DMS 273 (cell line): ENCODE measurements around the gene MCTP1.
A peak's percentile ranks its signal among the peaks of the same experiment; 100 is the strongest.
"Not testable (repeated sequence)": the region's sequence is repeated elsewhere in the genome, so short reads cannot be mapped to it uniquely, and the experiment has no call there.

Experiments used
- DNase-seq: peaks from one replicate; lab custom pipeline; 2025; ENCODE audit not compliant: unreplicated experiment; lab: John Stamatoyannopoulos, UW

Gene MCTP1

GRCh38 chr5:94972268-94972667 is 312.6 kb downstream of the MCTP1 start:
- no peak for DNase-seq

GRCh38 chr5:94969174-94969573 is 315.7 kb downstream of the MCTP1 start:
- DNase-seq: peak; percentile 59

- DNase-seq: peak; percentile 88
Measured at GRCh38 chr5:94968507-94969095, 316.3 kb downstream of the MCTP1 start.

- no peak for DNase-seq
Measured at GRCh38 chr5:94967525-94967924, 317.4 kb downstream of the MCTP1 start.

GRCh38 chr5:94959279-94959678 is 325.6 kb downstream of the MCTP1 start:
- DNase-seq: not testable (repeated sequence)

- DNase-seq: no peak
Measured at GRCh38 chr5:94945656-94946055, 339.2 kb downstream of the MCTP1 start.

GRCh38 chr5:94944160-94944559 is 340.7 kb downstream of the MCTP1 start:
- DNase-seq: no peak

GRCh38 chr5:94941122-94941755 is 343.7 kb downstream of the MCTP1 start:
- no peak for DNase-seq

GRCh38 chr5:94932259-94932658 is 352.6 kb downstream of the MCTP1 start:
- no peak for DNase-seq

GRCh38 chr5:94928891-94929290 is 356.0 kb downstream of the MCTP1 start:
- DNase-seq: no peak

GRCh38 chr5:94920570-94920969 is 364.3 kb downstream of the MCTP1 start:
- no peak for DNase-seq

- no peak for DNase-seq
Measured at GRCh38 chr5:94916619-94917018, 368.3 kb downstream of the MCTP1 start.

GRCh38 chr5:94911276-94911675 is 373.6 kb downstream of the MCTP1 start:
- DNase-seq: no peak

GRCh38 chr5:94910721-94911120 is 374.2 kb downstream of the MCTP1 start:
- no peak for DNase-seq

GRCh38 chr5:94908889-94909480 is 375.9 kb downstream of the MCTP1 start:
- DNase-seq: peak; percentile 72

- DNase-seq: no peak
Measured at GRCh38 chr5:94906750-94907149, 378.1 kb downstream of the MCTP1 start.

- no peak for DNase-seq
Measured at GRCh38 chr5:94903726-94904125, 381.2 kb downstream of the MCTP1 start.

GRCh38 chr5:94901191-94901979 is 383.5 kb downstream of the MCTP1 start:
- DNase-seq: no peak

GRCh38 chr5:94900006-94900505 is 384.8 kb downstream of the MCTP1 start:
- no peak for DNase-seq

GRCh38 chr5:94893412-94894135 is 391.3 kb downstream of the MCTP1 start:
- DNase-seq: peak; percentile 27

GRCh38 chr5:94891972-94892371 is 392.9 kb downstream of the MCTP1 start:
- DNase-seq: no peak
